ENCODE results near the gene SHROOM2. TPM values are rescaled to one million over a fixed set of nuclear protein-coding genes. Genes with fewer than 3 reads are reported as not detected.

Gene SHROOM2
- total RNA-seq, 4 donors from 2014 or later, result 0.67 to 2.3 (median 1.6) TPM

- TF ChIP-seq POLR2AphosphoS5 (IDR thresholded peaks at IDR 0.05) (no peak), CTCF (IDR thresholded peaks at IDR 0.05) (no peak), POLR2A (IDR thresholded peaks at IDR 0.05) (no peak), EP300 (IDR thresholded peaks at IDR 0.05) (no peak)
- H3K27ac ChIP-seq, result no peak overlapping the region
- H3K36me3 ChIP-seq, result no peaks in the 10 kb centered on the region
- no peaks in the 10 kb centered on the region for H3K4me1 ChIP-seq
- no peak overlapping the region for H3K4me3 ChIP-seq
- no peaks in the 10 kb centered on the region for H3K9me3 ChIP-seq
- no peaks in the 10 kb centered on the region for H3K27me3 ChIP-seq
- WGBS, 2 donors (ENCODE audit: low coverage in 1 of 2), result 67 to 72% methylated on average over 6 of the region's 6 CpGs
- ATAC-seq, result no peak
Measured at GRCh38 chrX:9772943-9773342, 13.3 kb upstream of the SHROOM2 start.

GRCh38 chrX:9775930-9776329 lies 10.3 kb upstream of the SHROOM2 start:
- H3K4me1 ChIP-seq, result no peaks in the 10 kb centered on the region
- TF ChIP-seq CTCF (IDR thresholded peaks at IDR 0.05) (no peak), POLR2A (IDR thresholded peaks at IDR 0.05) (no peak), EP300 (IDR thresholded peaks at IDR 0.05) (no peak), POLR2AphosphoS5 (IDR thresholded peaks at IDR 0.05) (no peak)
- 82 to 90% methylated on average over 2 to 4 of the region's 8 CpGs for WGBS, 2 donors (ENCODE audit: low coverage in 1 of 2)
- no peak overlapping the region for H3K27ac ChIP-seq
- no peaks in the 10 kb centered on the region for H3K27me3 ChIP-seq
- no peaks in the 10 kb centered on the region for H3K9me3 ChIP-seq
- ATAC-seq, result no peak
- H3K4me3 ChIP-seq, result no peak overlapping the region
- no peaks in the 10 kb centered on the region for H3K36me3 ChIP-seq

GRCh38 chrX:9781941-9782340 lies 4.3 kb upstream of the SHROOM2 start:
- 58 to 71% methylated on average over 1 to 3 of the region's 7 CpGs for WGBS, 2 donors (ENCODE audit: low coverage in 1 of 2)
- Histone ChIP-seq H3K27ac (no peak overlapping the region), H3K4me1 (peaks cover 0 to 13% (median 0%) of the 10 kb centered on the region in 3 donors), H3K36me3 (no peaks in the 10 kb centered on the region), H3K9me3 (no peaks in the 10 kb centered on the region), H3K4me3 (no peak overlapping the region), H3K27me3 (peaks cover 15% of the 10 kb centered on the region)
- TF ChIP-seq POLR2AphosphoS5 (IDR thresholded peaks at IDR 0.05), result no peak
- no peak for TF ChIP-seq EP300 (IDR thresholded peaks at IDR 0.05)
- no peak for TF ChIP-seq CTCF (IDR thresholded peaks at IDR 0.05)
- no peak for TF ChIP-seq POLR2A (IDR thresholded peaks at IDR 0.05)
- ATAC-seq, result no peak

GRCh38 chrX:9784332-9784731 lies 1.9 kb upstream of the SHROOM2 start:
- Histone ChIP-seq H3K36me3 (no peaks in the 10 kb centered on the region), H3K27me3 (peaks cover 25% of the 10 kb centered on the region), H3K9me3 (no peaks in the 10 kb centered on the region), H3K27ac (no peak overlapping the region), H3K4me1 (peaks cover 0 to 14% (median 0%) of the 10 kb centered on the region in 3 donors), H3K4me3 (no peak overlapping the region)
- WGBS, 2 donors (ENCODE audit: low coverage in 1 of 2), result 85 to 90% methylated on average over 4 of the region's 8 CpGs
- TF ChIP-seq POLR2A (IDR thresholded peaks at IDR 0.05), result no peak
- TF ChIP-seq POLR2AphosphoS5 (IDR thresholded peaks at IDR 0.05), result no peak
- no peak for TF ChIP-seq EP300 (IDR thresholded peaks at IDR 0.05)
- no peak for TF ChIP-seq CTCF (IDR thresholded peaks at IDR 0.05)
- no peak for ATAC-seq

GRCh38 chrX:9785254-9785943 lies 830 bp upstream of the SHROOM2 start:
- ATAC-seq, result no peak

More at GRCh38 chrX:9785254-9785943, 830 bp upstream of the SHROOM2 start:
- Histone ChIP-seq H3K9me3 (no peaks in the 10 kb centered on the region), H3K36me3 (no peaks in the 10 kb centered on the region), H3K4me3 (peak overlapping the region; percentile 31 to 58), H3K4me1 (peaks cover 0 to 14% (median 0%) of the 10 kb centered on the region in 3 donors), H3K27ac (no peak overlapping the region), H3K27me3 (peaks cover 25% of the 10 kb centered on the region)
- 75% methylated on average over 2 of the region's 58 CpGs; no CpG with 5 or more reads in 1 of the 2 donors for WGBS, 2 donors (ENCODE audit: low coverage in 1 of 2)
- TF ChIP-seq POLR2A (IDR thresholded peaks at IDR 0.05) (no peak), CTCF (IDR thresholded peaks at IDR 0.05) (no peak), EP300 (IDR thresholded peaks at IDR 0.05) (no peak), POLR2AphosphoS5 (IDR thresholded peaks at IDR 0.05) (no peak)

Measured in gastroesophageal sphincter (tissue), 4 donors.